Kidney capillary endothelial cell (primary cell): ENCODE data around the gene TNS4.

Experiments
- DNase-seq: peaks from one replicate; pipeline ENCODE4 v3.0.0-alpha.2; 2018; ENCODE audit warnings: low spot score

Gene TNS4

GRCh38 chr17:40473573-40474365, 27.7 kb downstream of the TNS4 start:
- no peak for DNase-seq

GRCh38 chr17:40472733-40473452, 28.5 kb downstream of the TNS4 start:
- DNase-seq: no peak

DNA sequence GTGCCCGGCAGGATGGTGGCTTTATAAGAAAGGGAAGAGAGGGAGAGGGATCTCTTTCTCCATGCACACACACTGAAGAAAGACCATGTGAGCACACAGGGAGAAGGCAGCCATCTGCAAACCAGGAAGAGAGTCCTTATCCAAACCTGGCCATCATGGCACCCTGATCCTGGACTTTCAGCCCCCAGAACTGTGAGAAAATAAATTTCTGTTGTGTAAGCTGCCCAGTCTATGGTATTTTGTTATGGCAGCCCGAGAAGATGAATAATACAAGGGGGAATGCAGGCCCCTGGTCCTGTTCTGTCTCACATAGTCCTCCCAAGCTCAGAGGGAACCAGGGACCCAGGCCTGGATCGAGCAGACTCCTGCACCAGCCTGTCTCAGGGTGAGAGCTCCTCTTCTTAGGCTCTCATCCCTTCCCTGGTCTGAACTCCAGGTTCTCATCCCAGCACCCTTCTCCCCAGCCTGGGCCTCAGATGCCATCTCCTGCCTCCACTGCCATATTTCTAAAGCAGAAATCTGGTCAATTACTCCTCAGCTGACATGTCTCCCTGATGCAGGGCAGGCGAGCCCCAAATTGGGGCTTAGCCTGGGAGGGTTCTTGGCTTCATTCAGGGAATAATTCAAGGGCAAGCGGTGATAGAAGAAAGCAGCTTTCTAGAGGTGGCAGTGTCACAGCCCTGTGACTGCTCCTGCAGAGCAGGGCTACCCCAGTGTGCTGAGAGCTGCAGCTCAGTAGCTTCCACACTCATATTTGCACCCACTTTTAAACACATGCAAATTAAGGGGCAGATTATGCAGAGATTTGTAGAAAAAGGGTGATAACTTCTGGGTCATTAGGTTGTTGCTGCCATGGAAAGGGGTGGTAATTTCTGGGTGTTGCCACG, 29.3 kb downstream of the TNS4 start:
- DNase-seq: no peak

- no peak for DNase-seq
Observed at GRCh38 chr17:40470932-40471828, 30.2 kb downstream of the TNS4 start.

GRCh38 chr17:40469805-40470675, 31.4 kb downstream of the TNS4 start:
- DNase-seq: no peak

DNA sequence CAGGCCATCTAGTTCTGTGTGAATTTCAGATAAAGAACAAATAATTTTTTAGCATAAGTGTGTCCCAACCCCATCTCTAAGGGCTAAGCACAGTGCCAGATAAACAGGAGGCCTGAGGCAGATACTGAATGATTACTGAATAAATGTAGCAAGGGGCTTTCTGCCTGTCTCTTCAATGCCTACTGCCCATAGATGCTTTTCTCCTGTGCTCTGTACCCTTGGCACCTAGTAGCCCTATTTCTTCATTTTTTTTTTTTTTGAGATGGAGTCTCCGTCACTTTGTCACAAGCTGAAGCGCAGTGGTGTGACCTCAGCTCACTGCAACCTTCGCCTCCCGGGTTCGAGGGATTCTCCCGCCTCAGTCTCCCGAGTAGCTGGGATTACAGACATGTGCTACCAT, 32.9 kb downstream of the TNS4 start:
- DNase-seq: no peak

DNA sequence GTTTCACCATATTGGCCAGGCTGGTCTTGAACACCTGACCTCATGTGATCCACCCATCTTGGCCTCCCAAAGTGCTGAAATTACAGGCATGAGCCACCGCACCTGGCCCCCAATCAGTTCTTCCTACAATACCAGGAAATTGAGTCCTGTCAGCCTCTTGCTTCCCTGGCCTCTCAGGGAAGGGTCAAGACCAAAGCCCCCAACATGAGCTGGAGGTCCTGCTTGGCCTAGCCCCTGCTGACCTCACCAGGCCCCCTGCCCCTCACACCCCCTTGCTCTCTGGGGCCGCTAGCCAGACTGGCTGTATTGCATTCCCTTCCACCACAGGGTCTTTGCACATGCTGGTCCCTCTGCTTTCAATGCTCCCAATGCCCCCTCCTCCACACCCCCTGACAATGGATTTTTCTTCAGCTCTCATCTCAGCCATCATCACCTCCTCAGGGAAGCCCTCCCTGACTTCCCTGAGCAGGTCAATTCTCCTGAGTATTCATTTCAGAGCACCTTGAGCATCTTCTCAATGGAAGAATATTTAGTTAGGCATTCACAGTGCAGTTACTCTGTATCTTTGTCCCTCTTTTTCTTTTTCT, 34.0 kb downstream of the TNS4 start:
- DNase-seq: no peak

- no peak for DNase-seq
Observed at GRCh38 chr17:40466298-40466971, 35.0 kb downstream of the TNS4 start.

DNA sequence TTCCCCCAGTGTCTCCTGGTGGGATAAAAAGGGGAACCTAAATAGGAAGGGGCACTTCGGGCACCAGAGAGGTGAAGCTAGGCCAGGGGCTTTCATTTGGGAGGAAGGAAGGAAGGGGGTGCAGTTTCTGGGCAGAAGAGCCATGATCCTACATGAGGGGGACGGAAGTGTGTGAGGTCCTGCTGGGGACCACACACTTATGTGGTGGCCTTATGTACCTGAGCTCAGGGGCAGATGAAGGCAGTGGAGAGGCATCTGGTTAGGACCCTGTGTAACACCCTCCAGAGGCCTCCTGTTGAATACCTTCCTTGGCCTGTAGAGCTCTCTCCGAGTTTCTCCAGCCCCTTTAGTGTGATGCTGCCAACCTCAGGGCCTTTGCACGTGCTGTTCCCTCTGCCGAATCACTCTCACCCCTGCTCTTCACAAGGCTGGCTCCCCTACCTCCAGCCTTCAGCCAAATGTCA, 37.0 kb downstream of the TNS4 start:
- no peak for DNase-seq

GRCh38 chr17:40463122-40463550, 38.3 kb downstream of the TNS4 start:
- DNase-seq: no peak

DNA sequence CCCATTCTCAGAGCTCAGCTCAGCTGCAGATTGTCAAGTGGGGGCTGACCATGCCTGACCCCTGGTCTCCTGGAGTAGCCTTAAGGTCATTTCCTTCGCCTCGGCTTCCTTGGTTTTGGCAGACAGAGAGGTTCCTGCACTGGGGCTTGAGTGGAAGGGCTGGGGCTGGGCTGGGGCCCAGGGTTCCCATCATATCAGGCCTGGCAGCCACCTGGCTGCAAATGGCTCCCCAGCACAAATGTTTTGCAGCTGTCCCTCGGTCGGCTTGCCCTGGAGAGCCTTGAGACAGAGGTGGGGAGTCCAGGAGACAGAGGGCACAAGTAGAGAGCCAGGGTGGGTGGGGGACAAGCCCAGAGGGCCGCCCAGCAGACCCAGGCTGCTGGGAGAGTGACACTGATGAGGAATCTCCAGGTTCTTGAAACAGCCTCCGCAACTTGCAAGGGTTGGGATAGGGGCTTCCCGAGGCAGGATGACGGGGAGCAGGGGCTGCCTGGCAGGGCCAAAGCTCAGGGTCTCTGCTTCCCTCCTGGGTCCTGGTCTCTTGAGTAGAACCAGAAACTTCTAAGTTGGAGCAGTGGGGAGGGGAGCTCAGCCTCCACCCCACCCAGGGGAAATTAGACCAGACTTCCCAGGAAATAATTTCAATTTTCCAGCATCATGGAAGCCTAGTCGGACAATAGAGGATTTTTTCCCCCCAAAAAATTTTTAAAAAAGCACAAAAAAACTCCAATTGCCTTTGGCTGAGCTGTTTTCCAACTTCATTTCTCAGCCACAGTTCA, 38.9 kb downstream of the TNS4 start:
- DNase-seq: no peak

GRCh38 chr17:40461732-40462342, 39.6 kb downstream of the TNS4 start:
- no peak for DNase-seq

GRCh38 chr17:40460968-40461731, 40.3 kb downstream of the TNS4 start:
- no peak for DNase-seq

GRCh38 chr17:40460604-40460967, 40.8 kb downstream of the TNS4 start:
- DNase-seq: no peak

DNA sequence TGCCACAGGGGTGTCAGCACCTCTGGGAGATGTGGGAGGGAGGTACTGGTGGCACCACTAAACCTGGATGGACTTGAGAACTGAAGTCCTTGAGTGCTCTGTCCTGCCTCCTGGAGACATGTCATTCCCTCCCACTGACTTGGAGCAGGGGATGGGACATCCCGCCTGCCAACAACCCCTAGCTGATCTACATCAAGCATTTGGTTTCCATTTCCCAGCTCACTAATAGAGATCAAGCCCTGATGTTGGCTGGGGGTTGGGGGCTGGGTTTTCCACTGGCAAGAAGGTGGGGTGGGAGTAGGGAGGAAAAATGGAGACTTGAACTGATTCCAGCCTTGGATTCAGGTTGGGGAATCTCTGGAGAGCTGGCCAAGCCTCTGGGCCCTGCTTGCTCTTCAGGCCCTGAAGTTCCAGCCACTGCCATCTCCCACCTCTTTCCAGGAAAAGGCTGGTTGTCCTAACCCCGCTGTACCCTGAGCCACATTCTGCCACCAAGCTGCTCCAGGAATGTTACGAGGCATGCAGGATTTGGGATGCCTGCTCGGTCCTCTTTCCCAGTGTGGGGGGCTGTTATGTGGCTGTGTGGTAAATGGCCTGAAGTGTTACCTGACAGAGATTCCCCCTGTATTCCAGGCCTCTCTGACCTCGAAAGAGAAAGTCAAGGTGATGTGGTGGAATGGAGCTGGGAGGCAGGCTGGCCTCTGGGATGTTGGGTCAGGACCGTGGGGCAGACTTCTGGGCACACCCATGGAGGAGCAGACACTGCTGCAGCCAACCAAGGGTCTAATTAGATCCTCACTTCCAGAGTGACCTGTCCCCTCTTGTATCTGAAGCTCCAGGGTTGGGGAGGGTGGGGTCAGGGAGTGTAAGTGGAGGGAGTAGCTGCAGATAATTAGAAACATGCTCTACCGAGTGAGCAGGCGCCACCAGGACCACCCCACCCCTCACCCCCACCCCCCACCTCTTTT, 41.5 kb downstream of the TNS4 start:
- no peak for DNase-seq

GRCh38 chr17:40458851-40459482, 42.5 kb downstream of the TNS4 start:
- DNase-seq: no peak
